D721Med (cell line): ENCODE measurements around the gene PGBD2.
A peak's percentile ranks its signal among the peaks of the same experiment; 100 is the strongest.

Experiments
- DNase-seq: peaks from one replicate; pipeline ENCODE4 v3.0.0; 2011; ENCODE audit warnings: low spot score; ENCODE audit not compliant: insufficient read length
- FAIRE-seq: peaks from 2 replicates; lab custom pipeline; 2011; peaks lifted over from hg19 to GRCh38; lab: Jason Lieb, UNC
- TF ChIP-seq, protein P1 (sequence below): IDR thresholded peaks from 2 replicates; pipeline ENCODE4 v1.5.1; 2012; ENCODE audit warnings: mild to moderate bottlenecking, control low read depth; ENCODE audit not compliant: insufficient read depth; ENCODE audit errors: missing control alignments

The PGBD2 gene

DNA sequence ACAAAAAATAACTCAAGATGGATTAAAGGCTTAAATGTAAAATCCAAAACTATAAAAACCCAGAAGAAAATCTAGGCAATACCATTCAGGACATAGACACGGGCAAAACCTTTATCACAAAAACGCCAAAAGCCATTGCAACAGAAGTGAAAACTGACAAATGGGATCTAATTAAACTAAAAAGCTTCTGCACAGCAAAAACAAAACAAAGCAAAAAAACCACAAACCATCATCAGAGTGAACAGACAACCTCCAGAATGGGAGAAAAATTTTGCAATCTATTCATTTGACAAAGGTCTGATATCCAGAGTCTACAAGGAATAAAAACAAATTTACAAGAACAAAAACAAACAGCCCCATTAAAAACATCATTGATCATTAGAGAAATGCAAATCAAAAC, 4.5 kb upstream of the PGBD2 start:
- TF ChIP-seq, protein P1, sequence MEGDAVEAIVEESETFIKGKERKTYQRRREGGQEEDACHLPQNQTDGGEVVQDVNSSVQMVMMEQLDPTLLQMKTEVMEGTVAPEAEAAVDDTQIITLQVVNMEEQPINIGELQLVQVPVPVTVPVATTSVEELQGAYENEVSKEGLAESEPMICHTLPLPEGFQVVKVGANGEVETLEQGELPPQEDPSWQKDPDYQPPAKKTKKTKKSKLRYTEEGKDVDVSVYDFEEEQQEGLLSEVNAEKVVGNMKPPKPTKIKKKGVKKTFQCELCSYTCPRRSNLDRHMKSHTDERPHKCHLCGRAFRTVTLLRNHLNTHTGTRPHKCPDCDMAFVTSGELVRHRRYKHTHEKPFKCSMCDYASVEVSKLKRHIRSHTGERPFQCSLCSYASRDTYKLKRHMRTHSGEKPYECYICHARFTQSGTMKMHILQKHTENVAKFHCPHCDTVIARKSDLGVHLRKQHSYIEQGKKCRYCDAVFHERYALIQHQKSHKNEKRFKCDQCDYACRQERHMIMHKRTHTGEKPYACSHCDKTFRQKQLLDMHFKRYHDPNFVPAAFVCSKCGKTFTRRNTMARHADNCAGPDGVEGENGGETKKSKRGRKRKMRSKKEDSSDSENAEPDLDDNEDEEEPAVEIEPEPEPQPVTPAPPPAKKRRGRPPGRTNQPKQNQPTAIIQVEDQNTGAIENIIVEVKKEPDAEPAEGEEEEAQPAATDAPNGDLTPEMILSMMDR = no peak
- FAIRE-seq = no peak
- no peak for DNase-seq

DNA sequence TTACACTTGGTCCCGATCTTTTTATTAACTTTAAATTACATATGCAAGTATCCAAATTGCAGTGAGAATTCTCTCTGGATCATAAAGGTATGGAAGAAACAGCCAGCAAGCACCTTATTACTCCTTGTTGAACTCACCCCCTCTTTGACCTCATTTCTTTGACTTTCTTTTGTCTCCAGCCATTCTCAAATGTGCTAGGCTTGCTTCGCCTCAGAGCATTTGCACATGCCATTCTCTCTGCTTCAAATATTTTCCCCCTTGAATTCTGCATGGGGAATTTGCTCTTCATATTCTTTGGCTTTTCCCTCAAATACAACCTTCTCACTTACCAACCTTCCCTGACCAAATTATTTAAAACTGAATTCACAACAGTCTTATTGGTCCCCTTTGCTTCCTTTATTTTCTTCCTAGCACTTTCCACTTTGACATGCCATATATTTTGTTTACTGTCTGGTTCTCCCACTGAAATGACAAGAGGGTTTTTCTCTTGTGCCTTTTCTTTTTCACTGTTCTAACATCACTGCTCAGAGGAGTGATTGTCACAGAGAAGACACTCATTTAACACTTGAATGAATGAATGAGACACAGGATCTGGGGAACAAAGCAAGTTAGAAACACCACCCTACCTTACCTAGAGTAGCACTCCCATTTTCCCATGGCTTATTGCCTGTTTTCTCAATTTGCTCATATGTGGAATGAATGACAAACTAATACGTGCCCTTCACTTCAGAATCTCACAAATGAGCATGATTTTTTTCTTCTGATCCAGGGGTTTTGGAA, 1.4 kb upstream of the PGBD2 start:
- DNase-seq (no peak), FAIRE-seq (peak; percentile 46)
- TF ChIP-seq, protein P1 = no peak

DNA sequence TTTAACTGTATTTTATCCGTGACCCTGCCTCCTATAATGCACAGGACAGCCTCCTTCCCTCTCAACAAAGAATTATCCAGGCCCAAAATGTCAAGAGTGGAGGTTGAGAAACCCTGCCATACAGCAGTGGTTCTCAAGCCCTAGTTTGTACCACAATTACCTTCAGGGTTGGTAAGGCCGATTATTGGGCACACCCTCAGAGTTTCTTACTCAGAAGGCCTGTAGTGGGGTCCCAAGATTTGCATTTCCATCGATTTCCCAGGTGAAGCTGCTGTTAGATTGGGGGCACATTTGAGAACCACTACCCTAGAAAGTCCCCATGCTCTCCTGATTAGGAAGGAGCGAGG, 400 bp upstream of the PGBD2 start:
- DNase-seq (no peak), FAIRE-seq (no peak)
- TF ChIP-seq, protein P1 = no peak

DNA sequence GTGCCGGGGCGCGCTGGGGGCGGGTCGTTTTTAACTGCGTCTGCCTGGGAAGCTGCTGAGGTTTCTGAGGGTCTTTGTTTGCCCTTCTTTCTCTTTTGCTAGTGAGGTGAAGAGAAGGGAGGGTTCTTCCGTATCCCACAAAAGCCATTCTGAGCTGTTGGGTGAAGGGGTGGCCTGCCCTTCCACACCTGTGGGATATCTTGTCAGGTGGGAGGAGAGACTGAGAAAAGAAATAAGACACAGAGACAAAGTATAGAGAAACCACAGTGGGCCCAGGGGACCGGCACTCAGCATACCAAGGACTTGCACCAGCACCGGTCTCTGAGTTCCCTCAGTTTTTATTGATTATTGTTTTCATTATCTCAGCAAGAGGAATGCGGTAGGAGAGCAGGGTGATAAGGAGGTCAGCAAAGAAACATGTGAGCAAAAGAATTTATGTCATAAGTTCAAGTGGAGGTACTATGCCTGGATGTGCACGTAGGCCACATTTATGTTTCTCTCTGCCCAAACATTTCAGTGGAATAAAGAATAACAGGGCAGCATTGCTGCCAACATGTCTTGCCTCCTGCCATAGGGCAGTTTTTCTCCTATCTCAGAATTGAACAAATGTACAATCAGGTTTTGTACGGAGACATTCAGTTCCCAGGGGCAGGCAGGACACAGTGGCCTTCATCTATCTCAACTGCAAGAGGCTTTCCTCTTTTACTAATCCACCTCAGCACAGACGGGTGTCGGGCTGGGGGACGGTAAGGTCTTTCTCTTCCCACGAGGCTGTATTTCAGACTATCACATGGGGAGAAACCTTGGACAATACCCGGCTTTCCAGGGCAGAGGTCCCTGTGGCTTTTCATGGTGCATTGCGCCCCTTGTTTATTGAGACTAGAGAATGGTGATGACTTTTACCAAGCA, 972 bp downstream of the PGBD2 start:
- peak; percentile 60 for FAIRE-seq

DNA sequence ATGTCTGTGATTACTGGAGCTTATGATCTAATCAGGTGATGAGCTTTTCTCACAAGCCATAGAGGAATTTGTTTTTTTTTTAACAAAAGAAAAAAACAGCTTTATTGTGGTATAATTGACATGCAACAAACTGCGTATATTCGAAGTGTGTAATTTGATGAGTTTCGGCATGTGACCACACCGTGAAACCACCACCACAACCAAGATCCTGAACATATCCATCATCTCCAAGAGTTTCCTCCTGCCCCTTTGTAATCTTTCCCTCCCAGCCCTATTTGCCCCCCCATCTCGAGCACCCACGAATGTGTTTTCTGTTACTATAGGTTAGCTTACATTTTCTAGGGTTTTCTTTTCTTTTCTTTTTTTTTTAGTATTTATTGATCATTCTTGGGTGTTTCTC, 4.7 kb downstream of the PGBD2 start:
- DNase-seq = no peak
- TF ChIP-seq, protein P1 = no peak
- FAIRE-seq = peak; percentile 93

More for the DNA sequence above, 972 bp downstream of the PGBD2 start:
- no peak for DNase-seq
- TF ChIP-seq, protein P1 = no peak

DNA sequence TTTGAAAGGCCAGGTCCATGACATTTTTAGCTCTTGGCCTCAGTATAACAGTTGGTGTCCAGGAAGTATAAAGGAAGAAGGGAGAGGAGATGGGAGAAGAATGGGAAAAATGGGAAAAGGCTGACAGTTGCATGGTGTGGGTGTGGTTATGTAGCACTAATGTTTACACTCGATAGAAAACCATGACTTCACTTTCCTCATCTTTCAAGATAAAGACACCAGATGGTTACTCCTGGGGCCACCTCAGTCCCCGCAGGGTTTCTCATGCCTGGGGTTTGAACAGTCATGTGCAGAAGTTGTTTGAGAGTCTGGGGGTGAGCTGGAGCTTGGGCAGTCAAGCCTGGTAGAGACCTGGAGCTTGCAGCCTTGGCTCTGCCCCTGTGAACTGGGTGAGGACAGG, 7.9 kb downstream of the PGBD2 start:
- no peak for FAIRE-seq
- no peak for DNase-seq

More for the DNA sequence above, 7.9 kb downstream of the PGBD2 start:
- TF ChIP-seq, protein P1 = no peak
